ENCODE measurements around the gene SLC22A4.

Gene SLC22A4

GRCh38 chr5:132342291-132343180 lies 48.3 kb downstream of the SLC22A4 start:
- no peak for DNase-seq (ENCODE audit: low read depth)

GRCh38 chr5:132344775-132345514 lies 50.8 kb downstream of the SLC22A4 start:
- DNase-seq (ENCODE audit: low read depth) = no peak

GRCh38 chr5:132353486-132353995 lies 59.3 kb downstream of the SLC22A4 start:
- DNase-seq (ENCODE audit: low read depth) = no peak

GRCh38 chr5:132354381-132355139 lies 60.4 kb downstream of the SLC22A4 start:
- no peak for DNase-seq (ENCODE audit: low read depth)

- DNase-seq (ENCODE audit: low read depth) = no peak
Observed at GRCh38 chr5:132355140-132355765, 61.1 kb downstream of the SLC22A4 start.

GRCh38 chr5:132358775-132359174 lies 64.6 kb downstream of the SLC22A4 start:
- DNase-seq (ENCODE audit: low read depth) = no peak

GRCh38 chr5:132362086-132362485 lies 67.9 kb downstream of the SLC22A4 start:
- DNase-seq (ENCODE audit: low read depth) = no peak

GRCh38 chr5:132363431-132364112 lies 69.4 kb downstream of the SLC22A4 start:
- no peak for DNase-seq (ENCODE audit: low read depth)

- DNase-seq (ENCODE audit: low read depth) = no peak
Observed at GRCh38 chr5:132364319-132364718, 70.1 kb downstream of the SLC22A4 start.

GRCh38 chr5:132365213-132365612 lies 71.0 kb downstream of the SLC22A4 start:
- no peak for DNase-seq (ENCODE audit: low read depth)

GRCh38 chr5:132368186-132368585 lies 74.0 kb downstream of the SLC22A4 start:
- DNase-seq (ENCODE audit: low read depth) = no peak

GRCh38 chr5:132369007-132369473 lies 74.8 kb downstream of the SLC22A4 start:
- no peak for DNase-seq (ENCODE audit: low read depth)

- peak; percentile 61 for DNase-seq (ENCODE audit: low read depth)
Observed at GRCh38 chr5:132369474-132370180, 75.4 kb downstream of the SLC22A4 start, which contains the start of gene SLC22A5. TSS of gene SLC22A5 (plus strand) at chr5:132369710. CDS start at chr5:132369973, 263 bp downstream.

- DNase-seq (ENCODE audit: low read depth) = no peak
Observed at GRCh38 chr5:132370181-132370970, 76.2 kb downstream of the SLC22A4 start.

- DNase-seq (ENCODE audit: low read depth) = no peak
Observed at GRCh38 chr5:132370971-132371602, 76.9 kb downstream of the SLC22A4 start.

- DNase-seq (ENCODE audit: low read depth) = no peak
Observed at GRCh38 chr5:132371603-132371994, 77.4 kb downstream of the SLC22A4 start.

- no peak for DNase-seq (ENCODE audit: low read depth)
Observed at GRCh38 chr5:132372127-132372526, 77.9 kb downstream of the SLC22A4 start.

- no peak for DNase-seq (ENCODE audit: low read depth)
Observed at GRCh38 chr5:132372542-132372941, 78.3 kb downstream of the SLC22A4 start.

- DNase-seq (ENCODE audit: low read depth) = no peak
Observed at GRCh38 chr5:132375957-132376356, 81.8 kb downstream of the SLC22A4 start.
